GM21737 (cell line): Measurements from ENCODE around the gene MYLK.

ENCODE experiments used
- ATAC-seq: cut with Tn5 transposase; IDR thresholded peaks from one replicate; pipeline ENCODE4 v1.9.1; 2021; ENCODE audit warnings: mild to moderate bottlenecking, moderate library complexity; ENCODE audit not compliant: unreplicated experiment

The MYLK gene

GRCh38 chr3:123819949-123820348 lies 64.2 kb downstream of the MYLK start:
- no peak for ATAC-seq

- no peak for ATAC-seq
These were observed 65.2 kb downstream of the MYLK start for GRCh38 chr3:123818921-123819429.

GRCh38 chr3:123818324-123818920 lies 65.7 kb downstream of the MYLK start:
- ATAC-seq: no peak

- ATAC-seq: no peak
These were observed 66.7 kb downstream of the MYLK start for GRCh38 chr3:123817413-123817812.

GRCh38 chr3:123816673-123817207 lies 67.4 kb downstream of the MYLK start:
- no peak for ATAC-seq

GRCh38 chr3:123815981-123816380 lies 68.2 kb downstream of the MYLK start:
- no peak for ATAC-seq

GRCh38 chr3:123813876-123814275 lies 70.3 kb downstream of the MYLK start:
- ATAC-seq: no peak

GRCh38 chr3:123809597-123809996 lies 74.5 kb downstream of the MYLK start:
- ATAC-seq: no peak

- ATAC-seq: no peak
These were observed 75.3 kb downstream of the MYLK start for GRCh38 chr3:123808812-123809211.

- ATAC-seq: no peak
These were observed 76.3 kb downstream of the MYLK start for GRCh38 chr3:123807820-123808219.

GRCh38 chr3:123805504-123805903 lies 78.6 kb downstream of the MYLK start:
- no peak for ATAC-seq

GRCh38 chr3:123805101-123805500 lies 79.0 kb downstream of the MYLK start:
- ATAC-seq: no peak

- ATAC-seq: no peak
These were observed 79.5 kb downstream of the MYLK start for GRCh38 chr3:123804676-123805075.

- no peak for ATAC-seq
These were observed 80.6 kb downstream of the MYLK start for GRCh38 chr3:123803521-123803920.

GRCh38 chr3:123802007-123802625 lies 82.0 kb downstream of the MYLK start:
- no peak for ATAC-seq

GRCh38 chr3:123801474-123801873 lies 82.7 kb downstream of the MYLK start:
- ATAC-seq: no peak

- no peak for ATAC-seq
These were observed 83.8 kb downstream of the MYLK start for GRCh38 chr3:123800362-123800682.

- ATAC-seq: no peak
These were observed 84.4 kb downstream of the MYLK start for GRCh38 chr3:123799544-123800361.

GRCh38 chr3:123798550-123798949 lies 85.6 kb downstream of the MYLK start:
- ATAC-seq: no peak

GRCh38 chr3:123795471-123796251 lies 88.5 kb downstream of the MYLK start:
- no peak for ATAC-seq

- ATAC-seq: no peak
These were observed 90.7 kb downstream of the MYLK start for GRCh38 chr3:123793425-123793824.
